ENCODE data around the gene WFIKKN2. TPM values are rescaled to one million over a fixed set of nuclear protein-coding genes. Genes with fewer than 3 reads are reported as not detected.
A peak's percentile ranks its signal among the peaks of the same experiment; 100 is the strongest.

Gene WFIKKN2
- total and polyA plus RNA-seq, 2 experiments from 2014 or later = 0.50 TPM; not detected in 1

GRCh38 chr17:50840311-50840851, 5.0 kb downstream of the WFIKKN2 start:
- H3K4me3 ChIP-seq = no peak overlapping the region
- DNase-seq (ENCODE audit: low spot score) = no peak
- H3K27me3 ChIP-seq = no peaks in the 10 kb centered on the region
- peaks cover 9% of the 10 kb centered on the region for H3K4me1 ChIP-seq (ENCODE audit: insufficient read depth)
- TF ChIP-seq CTCF (IDR thresholded peaks at IDR 0.05; ENCODE audit: poor library complexity) = no peak
- H3K9me2 ChIP-seq (replicated peaks; ENCODE audit: insufficient read depth) = no peaks in the 10 kb centered on the region
- no peaks in the 10 kb centered on the region for H4K20me1 ChIP-seq (ENCODE audit: insufficient read depth, poor library complexity, severe bottlenecking)
- 95% methylated on average over 29 of the region's 29 CpGs for WGBS (ENCODE audit: low lambda C conversion rate, missing lambda C conversion rate)
- H3K79me2 ChIP-seq = no peaks in the 10 kb centered on the region
- H3K4me2 ChIP-seq = no peak overlapping the region
- no peaks in the 10 kb centered on the region for H3K9me3 ChIP-seq (ENCODE audit: low read depth)
- H3K36me3 ChIP-seq (replicated peaks; ENCODE audit: insufficient read depth, low read depth) = no peaks in the 10 kb centered on the region
- no peak overlapping the region for H3K27ac ChIP-seq
- H2AFZ ChIP-seq = no peak overlapping the region

GRCh38 chr17:50841277-50841948, 6.0 kb downstream of the WFIKKN2 start:
- Histone ChIP-seq H3K4me3 (no peak overlapping the region), H2AFZ (no peak overlapping the region), H3K4me2 (no peak overlapping the region), H3K27me3 (no peaks in the 10 kb centered on the region), H4K20me1 (ENCODE audit: insufficient read depth, poor library complexity, severe bottlenecking) (no peaks in the 10 kb centered on the region), H3K36me3 (replicated peaks; ENCODE audit: insufficient read depth, low read depth) (no peaks in the 10 kb centered on the region), H3K27ac (no peak overlapping the region), H3K79me2 (no peaks in the 10 kb centered on the region), H3K4me1 (ENCODE audit: insufficient read depth) (peaks cover 6% of the 10 kb centered on the region), H3K9me2 (replicated peaks; ENCODE audit: insufficient read depth) (no peaks in the 10 kb centered on the region), H3K9me3 (ENCODE audit: low read depth) (no peaks in the 10 kb centered on the region)
- TF ChIP-seq EZH2 (IDR thresholded peaks at IDR 0.05; ENCODE audit: borderline replicate concordance) (no peak), CTCF (IDR thresholded peaks at IDR 0.05; ENCODE audit: poor library complexity) (no peak), EZH2phosphoT487 (IDR thresholded peaks at IDR 0.05; ENCODE audit: low read depth, severe bottlenecking, unreplicated experiment) (no peak)
- WGBS (ENCODE audit: low lambda C conversion rate, missing lambda C conversion rate) = 81% methylated on average over 11 of the region's 11 CpGs
- DNase-seq (ENCODE audit: low spot score) = no peak

GRCh38 chr17:50841949-50842354, 6.6 kb downstream of the WFIKKN2 start:
- no peaks in the 10 kb centered on the region for H3K27me3 ChIP-seq
- H3K9me2 ChIP-seq (replicated peaks; ENCODE audit: insufficient read depth) = no peaks in the 10 kb centered on the region
- TF ChIP-seq EZH2phosphoT487 (IDR thresholded peaks at IDR 0.05; ENCODE audit: low read depth, severe bottlenecking, unreplicated experiment) (no peak), EZH2 (IDR thresholded peaks at IDR 0.05; ENCODE audit: borderline replicate concordance) (no peak), CTCF (IDR thresholded peaks at IDR 0.05; ENCODE audit: poor library complexity) (peak; percentile 79)
- H3K4me2 ChIP-seq = no peak overlapping the region
- H3K27ac ChIP-seq = no peak overlapping the region
- H3K36me3 ChIP-seq (replicated peaks; ENCODE audit: insufficient read depth, low read depth) = no peaks in the 10 kb centered on the region
- H3K79me2 ChIP-seq = no peaks in the 10 kb centered on the region
- WGBS (ENCODE audit: low lambda C conversion rate, missing lambda C conversion rate) = 19% methylated on average over 8 of the region's 8 CpGs
- H4K20me1 ChIP-seq (ENCODE audit: insufficient read depth, poor library complexity, severe bottlenecking) = no peaks in the 10 kb centered on the region
- no peaks in the 10 kb centered on the region for H3K9me3 ChIP-seq (ENCODE audit: low read depth)
- H3K4me3 ChIP-seq = no peak overlapping the region
- peak; percentile 84 for DNase-seq (ENCODE audit: low spot score)
- H3K4me1 ChIP-seq (ENCODE audit: insufficient read depth) = peaks cover 6% of the 10 kb centered on the region
- no peak overlapping the region for H2AFZ ChIP-seq

All from hepatocyte (in vitro differentiated cells).